ENCODE results near the gene PTPRJ.

GRCh38 chr11:48036011-48036410, 55.7 kb downstream of the PTPRJ start:
- TF ChIP-seq, protein P1, sequence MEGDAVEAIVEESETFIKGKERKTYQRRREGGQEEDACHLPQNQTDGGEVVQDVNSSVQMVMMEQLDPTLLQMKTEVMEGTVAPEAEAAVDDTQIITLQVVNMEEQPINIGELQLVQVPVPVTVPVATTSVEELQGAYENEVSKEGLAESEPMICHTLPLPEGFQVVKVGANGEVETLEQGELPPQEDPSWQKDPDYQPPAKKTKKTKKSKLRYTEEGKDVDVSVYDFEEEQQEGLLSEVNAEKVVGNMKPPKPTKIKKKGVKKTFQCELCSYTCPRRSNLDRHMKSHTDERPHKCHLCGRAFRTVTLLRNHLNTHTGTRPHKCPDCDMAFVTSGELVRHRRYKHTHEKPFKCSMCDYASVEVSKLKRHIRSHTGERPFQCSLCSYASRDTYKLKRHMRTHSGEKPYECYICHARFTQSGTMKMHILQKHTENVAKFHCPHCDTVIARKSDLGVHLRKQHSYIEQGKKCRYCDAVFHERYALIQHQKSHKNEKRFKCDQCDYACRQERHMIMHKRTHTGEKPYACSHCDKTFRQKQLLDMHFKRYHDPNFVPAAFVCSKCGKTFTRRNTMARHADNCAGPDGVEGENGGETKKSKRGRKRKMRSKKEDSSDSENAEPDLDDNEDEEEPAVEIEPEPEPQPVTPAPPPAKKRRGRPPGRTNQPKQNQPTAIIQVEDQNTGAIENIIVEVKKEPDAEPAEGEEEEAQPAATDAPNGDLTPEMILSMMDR (conservative IDR thresholded peaks at IDR 0.05; ENCODE audit: low read length) = no peak
- no peak for TF ChIP-seq EZH2phosphoT487 (IDR thresholded peaks at IDR 0.05; ENCODE audit: borderline replicate concordance)

Measured in Loucy (cell line).